Choroid plexus epithelial cell (primary cell): ENCODE results near the gene CD247.

Source experiments
- DNase-seq: peaks from one replicate; pipeline ENCODE4 v3.0.0-alpha.2; 2010; ENCODE audit warnings: low read depth
- H3K4me3 ChIP-seq: 2 replicates; pipeline ENCODE4 v1.5.1; 2011; ENCODE audit warnings: low read depth, mild to moderate bottlenecking, control low read depth, low read length, moderate library complexity
- CTCF ChIP-seq: conservative IDR thresholded peaks from 2 replicates; pipeline ENCODE4 v1.5.1; 2011; ENCODE audit warnings: low read depth, mild to moderate bottlenecking, control low read depth, inconsistent platforms, low read length, moderate library complexity

Gene CD247

DNA sequence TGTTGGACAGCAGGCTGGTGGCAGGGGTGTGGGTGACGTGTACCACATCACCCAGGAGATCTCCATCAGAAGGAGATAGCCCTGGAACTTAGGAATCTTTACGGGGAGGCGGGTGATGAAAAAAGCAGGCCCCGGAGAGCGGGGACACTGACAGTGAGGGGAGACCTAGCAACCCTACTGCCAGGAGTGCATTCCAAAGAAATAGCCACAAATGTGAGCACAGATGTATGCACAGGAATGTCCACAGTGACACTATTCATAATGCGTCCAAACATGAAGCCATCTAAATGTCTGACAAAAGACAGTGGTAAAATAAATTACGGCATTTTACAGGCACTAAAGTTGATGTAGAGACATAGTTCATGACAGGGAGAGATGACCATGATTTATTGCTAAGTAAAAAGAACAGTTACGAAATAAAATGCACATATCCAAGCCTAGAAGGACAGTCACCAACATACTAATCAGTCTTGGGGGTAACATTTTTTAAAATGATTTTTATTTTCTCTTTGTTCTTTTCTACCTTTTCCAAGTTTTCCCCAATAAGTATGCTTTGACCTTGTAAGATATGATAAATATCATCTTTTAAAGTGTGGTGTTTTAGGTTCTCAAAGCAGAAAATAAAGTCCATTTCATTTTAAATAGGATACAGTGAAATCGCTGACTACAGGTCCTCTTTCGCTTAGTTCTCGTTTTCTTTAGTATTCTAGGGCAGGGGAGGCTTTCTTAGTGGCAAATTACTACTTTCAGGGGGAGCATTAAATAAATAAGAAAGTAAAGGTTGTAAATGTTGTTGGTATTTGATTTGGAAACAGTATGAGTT, 21.3 kb downstream of the CD247 start:
- no peak for DNase-seq
- no peak overlapping the region for H3K4me3 ChIP-seq
- TF ChIP-seq CTCF: no peak

DNA sequence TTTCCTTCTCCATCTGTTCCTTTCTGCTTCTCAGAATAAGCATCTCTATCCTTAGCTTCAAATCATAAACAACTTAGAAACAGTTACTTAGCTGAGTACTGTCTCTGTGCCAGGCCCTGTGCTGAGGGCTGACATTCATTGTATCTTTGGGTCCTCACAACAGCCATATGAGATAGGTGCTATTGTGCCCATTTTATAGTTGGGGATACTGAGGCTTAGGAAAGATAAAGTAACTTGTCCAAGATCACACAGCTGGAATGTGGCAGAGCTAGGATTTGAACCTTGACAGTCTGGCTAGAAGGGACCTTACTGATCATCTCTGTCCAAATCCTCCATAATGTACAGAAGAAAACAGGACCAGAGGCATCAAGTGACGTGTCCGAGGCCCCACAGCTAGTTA, 25.0 kb downstream of the CD247 start:
- TF ChIP-seq CTCF: no peak

DNA sequence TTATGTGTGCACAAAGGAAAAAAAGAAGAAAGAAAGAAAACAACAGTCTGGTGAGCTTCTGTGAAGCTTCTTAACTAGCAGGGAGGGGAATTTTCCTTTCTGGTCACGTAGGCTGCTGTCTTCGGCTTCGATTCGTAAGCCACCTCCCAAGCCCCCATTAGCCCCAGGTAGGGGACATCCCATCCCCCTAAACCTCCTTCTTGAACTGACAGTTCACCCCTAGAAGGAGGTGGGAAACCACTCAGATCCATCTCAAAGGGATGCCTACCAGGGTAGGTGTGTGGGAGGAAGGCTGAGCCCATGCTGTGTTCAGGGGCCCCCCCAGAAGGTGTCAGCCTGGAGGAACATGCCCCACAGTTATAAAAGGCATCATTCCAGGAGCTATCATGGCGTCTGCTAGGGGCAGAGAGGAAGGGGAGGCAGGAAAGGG, 25.8 kb downstream of the CD247 start:
- TF ChIP-seq CTCF: no peak
- no peak for DNase-seq
- no peak overlapping the region for H3K4me3 ChIP-seq

More for the DNA sequence above, 25.0 kb downstream of the CD247 start:
- no peak for DNase-seq
- H3K4me3 ChIP-seq: no peak overlapping the region

- TF ChIP-seq CTCF: no peak
- no peak for DNase-seq
- H3K4me3 ChIP-seq: no peak overlapping the region
These were observed 26.5 kb downstream of the CD247 start for GRCh38 chr1:167491586-167492461.

GRCh38 chr1:167490765-167491164, 27.6 kb downstream of the CD247 start:
- DNase-seq: no peak
- TF ChIP-seq CTCF: no peak
- H3K4me3 ChIP-seq: no peak overlapping the region

- TF ChIP-seq CTCF: no peak
- no peak overlapping the region for H3K4me3 ChIP-seq
- no peak for DNase-seq
These were observed 28.6 kb downstream of the CD247 start for GRCh38 chr1:167489571-167490340.
